Globus pallidus (tissue), 1 donor: ENCODE results near the gene WDR55.
A peak's percentile ranks its signal among the peaks of the same experiment; 100 is the strongest.
"Not testable (repeated sequence)": the region's sequence is repeated elsewhere in the genome, so short reads cannot be mapped to it uniquely, and the experiment has no call there.

Experiments used
- DNase-seq: peaks from one replicate; pipeline ENCODE4 v3.0.0-alpha.2; 2015; ENCODE audit warnings: low spot score

The WDR55 gene

DNA sequence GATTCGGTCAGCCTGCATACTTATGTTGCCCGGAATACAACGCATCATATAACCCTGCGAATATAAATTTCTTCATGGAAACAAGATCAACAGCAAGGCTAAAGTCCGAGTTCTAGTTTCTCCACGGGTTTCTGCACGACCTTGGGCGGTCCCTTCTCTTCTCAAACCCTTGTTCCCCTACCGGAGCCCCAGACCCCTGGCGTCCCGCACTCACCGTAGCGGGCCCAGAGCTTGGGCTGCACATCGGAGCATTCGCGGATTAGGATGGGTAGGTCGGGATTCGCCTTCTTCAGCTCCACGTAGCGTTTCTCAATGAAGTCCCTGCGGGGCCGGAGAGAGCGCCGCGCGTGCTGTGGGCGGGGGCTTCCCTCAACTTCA is 17.7 kb upstream of the WDR55 start:
- DNase-seq: no peak

DNA sequence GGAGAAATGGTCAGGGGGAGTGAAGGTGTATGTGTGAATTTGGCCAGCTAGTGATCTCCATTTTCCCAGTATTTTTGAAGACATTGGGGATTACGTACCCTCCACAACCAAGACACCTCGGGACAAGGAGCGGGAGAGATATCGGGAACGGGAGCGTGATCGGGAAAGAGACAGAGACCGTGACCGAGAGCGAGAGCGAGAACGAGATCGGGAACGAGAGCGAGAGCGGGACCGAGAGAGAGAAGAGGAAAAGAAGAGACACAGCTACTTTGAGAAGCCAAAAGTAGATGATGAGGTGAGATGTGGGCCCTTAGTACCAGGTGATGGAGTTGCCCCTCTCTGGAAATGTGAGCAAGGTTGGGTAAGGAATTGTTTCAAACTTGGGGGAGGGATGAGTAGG is 5.8 kb upstream of the WDR55 start:
- DNase-seq: no peak

DNA sequence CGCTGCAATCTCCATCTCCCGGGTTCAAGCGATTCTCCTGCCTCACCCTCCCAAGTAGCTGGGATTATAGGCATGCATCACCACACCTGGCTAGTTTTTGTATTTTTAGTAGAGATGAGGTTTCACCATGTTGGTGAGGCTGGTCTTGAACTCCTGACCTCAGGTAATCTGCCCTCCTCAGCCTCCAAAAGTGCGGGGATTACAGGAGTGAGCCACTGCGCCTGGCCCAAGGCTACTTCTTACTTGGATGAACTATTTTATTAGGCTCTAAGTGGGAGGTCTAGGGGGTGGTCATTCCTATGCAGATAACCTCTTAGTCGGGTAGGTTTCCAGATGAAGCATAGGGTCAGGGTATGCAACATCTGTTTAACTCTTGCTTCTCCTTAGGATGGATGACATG is 4.3 kb upstream of the WDR55 start:
- DNase-seq: not testable (repeated sequence)

DNA sequence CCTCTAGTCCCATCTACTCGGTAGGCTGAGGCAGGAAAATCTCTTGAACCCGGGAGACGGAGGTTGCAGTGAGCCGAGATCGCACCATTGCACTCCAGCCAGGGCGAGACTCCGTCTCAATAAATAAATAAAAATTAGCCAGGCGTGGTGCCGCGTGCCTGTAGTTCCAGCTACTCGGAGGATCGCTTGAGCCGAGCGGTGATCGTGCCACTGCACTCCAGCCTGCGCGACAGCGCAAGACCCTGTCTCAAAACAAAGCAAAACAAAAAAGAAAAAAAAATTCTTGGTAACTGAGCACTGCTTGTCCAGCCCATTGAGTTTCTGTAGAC is 710 bp upstream of the WDR55 start:
- no peak for DNase-seq

DNA sequence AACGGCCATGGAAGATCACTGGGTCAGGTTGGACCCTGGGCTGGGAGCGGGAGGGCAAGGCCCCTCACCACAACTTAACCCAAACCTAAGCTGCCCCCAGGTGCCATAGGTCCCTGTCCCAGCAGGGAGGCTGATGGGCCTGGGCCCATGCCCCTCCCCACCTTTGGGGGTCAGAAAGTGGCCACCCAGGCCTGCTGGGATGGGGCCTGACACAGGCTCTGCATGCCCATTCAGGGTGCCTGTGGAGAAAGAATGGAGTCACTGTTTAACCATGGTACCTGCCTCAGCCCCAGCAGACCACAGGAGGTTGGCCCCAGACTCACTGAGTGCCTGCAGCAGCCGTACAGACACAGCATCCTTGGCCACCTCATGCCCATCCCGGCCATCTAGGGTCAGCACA is 6.3 kb downstream of the WDR55 start:
- not testable (repeated sequence) for DNase-seq

DNA sequence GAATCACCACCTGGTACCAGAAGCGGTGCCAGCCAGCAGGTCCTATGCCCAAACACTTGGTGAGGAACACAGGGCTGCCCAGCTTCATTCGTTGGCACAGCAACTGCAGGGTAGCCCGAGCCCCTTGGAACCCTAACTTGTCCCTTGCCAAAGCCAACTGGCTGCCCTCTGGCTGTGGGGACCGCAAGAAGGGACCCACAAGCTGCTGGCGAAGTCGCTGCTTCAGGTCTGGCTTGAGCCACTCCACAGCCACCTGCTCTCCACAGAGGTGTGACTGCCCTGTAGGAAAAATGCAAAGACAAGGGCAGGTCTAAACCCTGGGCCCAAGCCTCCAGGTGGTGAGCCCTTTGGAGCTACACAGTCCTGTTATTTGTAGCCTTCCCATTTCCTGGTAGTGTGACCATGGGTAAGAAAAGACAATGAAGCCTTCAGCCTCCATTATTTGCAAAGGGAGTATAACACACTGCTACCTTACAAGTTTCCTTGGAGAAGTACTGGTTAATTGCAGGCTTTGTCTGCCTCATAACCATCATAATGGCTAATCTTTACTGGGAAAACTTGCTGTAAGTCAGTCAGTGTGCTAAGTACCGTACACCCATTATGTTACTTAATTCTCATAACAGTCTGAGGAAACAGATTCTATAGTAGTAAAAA is 6.9 kb downstream of the WDR55 start:
- no peak for DNase-seq

DNA sequence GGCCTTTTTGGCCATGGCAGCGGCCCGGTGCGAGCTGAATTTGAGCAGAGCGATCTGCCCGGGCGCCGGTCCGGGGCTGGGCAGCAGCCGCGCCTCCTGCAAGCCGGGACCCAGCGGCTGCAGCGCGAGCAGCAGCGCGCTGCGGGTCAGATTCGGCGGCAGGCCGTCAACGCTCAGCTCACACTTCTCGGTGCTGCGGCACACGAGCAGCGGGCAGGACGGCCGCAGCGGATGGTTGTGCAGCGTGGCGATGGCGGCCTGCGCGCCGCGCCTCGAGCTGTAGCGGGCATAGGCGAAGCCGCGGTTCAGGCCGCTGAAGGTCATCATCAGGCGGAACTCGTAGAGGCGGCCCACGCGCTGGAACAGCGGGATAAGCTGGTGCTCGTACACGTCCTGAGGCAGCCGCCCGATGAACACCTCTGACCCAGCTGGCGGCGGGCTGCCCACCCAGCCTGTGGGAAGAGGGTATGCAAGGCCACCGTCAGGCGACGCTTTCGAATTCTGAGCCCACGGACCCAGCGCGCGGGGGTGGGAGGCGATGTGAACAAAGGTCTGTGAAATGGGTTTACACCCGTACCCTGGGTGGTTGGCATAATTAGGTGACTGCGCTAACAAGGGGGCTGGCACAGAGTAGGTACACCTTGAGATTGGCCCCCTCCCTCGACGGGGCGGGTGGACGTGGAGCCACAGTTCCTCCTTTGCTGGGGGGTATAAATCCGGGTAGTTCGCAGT is 7.9 kb downstream of the WDR55 start:
- peak; percentile 13 for DNase-seq

DNA sequence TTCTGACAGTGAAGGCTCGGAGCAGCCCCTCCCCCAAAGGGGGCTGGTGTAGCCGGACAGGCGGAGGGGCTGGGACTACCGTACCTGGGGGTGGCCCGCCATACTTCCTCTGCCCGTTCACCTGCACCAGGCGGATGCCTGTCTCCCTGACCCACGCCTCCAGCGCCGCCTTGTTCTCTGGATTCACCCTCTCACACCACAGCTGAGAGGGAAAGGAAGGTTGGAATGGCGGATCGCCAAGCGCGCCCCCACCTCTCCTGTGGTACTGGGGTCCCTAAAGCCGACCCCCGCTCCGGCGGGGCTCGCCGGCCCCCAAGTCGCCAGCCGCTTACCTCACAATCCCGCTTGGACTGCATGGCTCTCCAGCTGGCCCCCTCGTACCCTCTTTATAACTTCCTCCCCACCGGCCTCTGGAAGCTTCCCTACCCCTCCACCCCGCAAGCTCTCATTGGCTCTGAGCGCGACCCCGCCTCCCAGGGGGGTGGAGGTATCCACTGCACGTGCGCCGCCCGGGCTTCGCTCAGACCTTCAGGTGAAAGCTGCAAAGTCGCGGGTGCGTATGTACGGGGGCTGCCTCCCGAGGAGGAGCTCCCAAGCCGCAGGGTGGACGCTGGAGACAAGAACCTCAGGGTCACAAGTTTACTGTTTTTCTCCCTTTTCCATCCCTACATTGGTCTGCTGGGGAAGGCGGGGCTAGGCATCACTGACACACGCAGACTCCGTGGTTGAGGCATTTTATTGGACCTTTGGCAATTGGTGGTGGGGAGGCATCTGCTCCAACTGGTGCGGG is 8.7 kb downstream of the WDR55 start, which contains the start of gene DND1:
Gene DND1, minus strand, starts transcription at position 390 of the 790 bp plus-strand sequence. Its CDS starts 34 bp downstream, at position 356.
- no peak for DNase-seq

DNA sequence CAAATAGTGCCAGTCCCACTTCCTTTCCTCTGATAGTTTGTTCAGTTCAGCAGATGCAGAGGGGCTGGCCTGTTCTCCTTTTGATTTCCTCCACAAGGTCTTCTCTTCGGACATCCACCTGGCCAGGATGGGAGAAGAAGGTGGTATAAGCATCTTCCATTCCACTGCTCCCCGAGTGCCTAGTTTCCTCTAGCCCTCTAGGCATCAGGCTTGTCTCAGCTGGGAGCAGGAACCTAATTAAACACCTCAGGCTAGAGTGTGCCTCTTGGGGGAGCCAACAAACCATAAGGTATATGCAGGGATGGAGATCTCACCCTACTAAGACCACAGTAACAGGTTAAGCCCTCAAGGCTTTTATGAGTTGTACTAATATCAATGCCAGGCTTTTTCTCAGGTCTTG is 9.5 kb downstream of the WDR55 start:
- no peak for DNase-seq

DNA sequence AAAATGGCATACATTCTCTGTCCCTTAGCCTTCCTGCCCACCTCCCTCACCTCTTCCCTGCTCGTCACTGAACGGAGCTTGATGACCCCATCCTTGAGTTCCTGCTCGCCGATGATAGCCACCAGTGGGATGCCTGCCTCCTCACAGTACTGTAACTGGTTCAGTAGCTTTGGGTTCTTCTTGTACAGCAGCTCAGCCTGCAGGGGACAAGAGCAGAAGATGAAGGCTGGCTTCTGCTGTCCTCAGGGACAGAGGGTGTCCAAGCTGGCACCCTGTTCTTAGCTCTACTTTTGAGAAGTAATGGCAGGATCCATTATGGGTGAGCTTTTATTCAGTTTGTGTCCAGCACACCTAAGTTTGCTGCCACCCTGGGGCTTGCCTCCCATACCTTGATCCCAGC is 9.9 kb downstream of the WDR55 start:
- DNase-seq: no peak

DNA sequence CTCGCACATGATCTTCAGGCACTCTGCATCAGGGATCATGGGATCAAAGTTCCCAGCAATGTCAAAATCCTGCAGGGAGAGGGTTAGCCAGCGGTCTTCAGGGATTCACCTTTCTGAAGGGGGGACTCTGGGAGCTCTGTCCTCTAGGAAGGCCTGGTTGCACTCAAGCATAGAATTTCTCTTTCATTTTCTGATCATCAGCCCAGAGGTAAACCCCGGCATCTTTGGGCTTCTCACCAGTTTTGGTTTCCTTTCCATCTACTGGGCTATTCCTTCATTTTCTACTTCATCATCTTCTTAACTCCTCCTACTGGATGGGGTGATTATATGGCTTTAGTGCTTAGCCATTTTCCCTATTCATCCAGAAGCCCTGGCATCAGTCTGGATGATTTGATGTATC is 13.2 kb downstream of the WDR55 start:
- no peak for DNase-seq

DNA sequence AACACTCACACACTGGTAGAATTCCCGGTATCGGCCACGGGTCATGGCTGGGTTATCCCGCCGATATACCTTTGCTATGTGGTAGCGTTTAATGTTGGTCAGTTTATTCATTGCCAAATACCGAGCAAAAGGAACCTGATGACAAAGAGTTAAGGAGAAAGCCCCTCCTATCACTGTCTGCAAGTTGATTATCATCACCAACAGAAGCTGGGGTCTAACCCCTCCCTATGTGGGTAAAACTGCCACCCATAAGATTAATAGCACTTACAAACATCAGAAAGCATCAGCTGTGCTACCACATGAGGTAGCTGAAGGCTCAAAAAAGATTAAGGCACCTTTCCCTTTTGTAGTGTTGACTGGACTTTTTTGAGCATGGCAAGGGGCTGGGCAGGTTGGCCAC is 14.3 kb downstream of the WDR55 start:
- no peak for DNase-seq

DNA sequence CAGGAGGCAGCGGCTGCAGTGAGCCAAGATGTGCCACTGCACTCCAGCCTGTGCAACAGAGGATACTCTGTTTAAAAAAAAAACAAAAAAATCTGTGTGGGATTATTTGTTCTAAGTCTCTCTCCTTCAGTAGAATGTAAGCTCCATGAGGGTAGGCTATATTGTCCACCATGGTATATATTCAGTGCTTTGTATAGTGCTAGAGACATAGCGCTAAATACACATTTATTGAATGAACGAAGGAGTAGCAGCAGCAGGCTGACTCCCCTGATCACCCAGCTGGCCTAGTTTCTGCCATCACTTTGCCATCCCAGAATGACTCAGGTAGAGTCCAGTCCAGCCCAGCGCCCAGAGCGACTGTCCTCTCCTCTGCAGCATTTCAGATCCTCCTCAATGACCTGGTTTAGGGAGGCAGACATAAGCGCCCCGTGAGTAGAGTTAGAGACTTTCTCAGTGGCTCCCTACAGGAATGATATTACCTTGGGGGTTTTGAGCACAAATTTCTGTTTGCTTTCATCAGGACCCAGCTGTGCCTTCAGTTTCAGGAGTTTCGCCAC is 25.8 kb downstream of the WDR55 start:
- DNase-seq: no peak

DNA sequence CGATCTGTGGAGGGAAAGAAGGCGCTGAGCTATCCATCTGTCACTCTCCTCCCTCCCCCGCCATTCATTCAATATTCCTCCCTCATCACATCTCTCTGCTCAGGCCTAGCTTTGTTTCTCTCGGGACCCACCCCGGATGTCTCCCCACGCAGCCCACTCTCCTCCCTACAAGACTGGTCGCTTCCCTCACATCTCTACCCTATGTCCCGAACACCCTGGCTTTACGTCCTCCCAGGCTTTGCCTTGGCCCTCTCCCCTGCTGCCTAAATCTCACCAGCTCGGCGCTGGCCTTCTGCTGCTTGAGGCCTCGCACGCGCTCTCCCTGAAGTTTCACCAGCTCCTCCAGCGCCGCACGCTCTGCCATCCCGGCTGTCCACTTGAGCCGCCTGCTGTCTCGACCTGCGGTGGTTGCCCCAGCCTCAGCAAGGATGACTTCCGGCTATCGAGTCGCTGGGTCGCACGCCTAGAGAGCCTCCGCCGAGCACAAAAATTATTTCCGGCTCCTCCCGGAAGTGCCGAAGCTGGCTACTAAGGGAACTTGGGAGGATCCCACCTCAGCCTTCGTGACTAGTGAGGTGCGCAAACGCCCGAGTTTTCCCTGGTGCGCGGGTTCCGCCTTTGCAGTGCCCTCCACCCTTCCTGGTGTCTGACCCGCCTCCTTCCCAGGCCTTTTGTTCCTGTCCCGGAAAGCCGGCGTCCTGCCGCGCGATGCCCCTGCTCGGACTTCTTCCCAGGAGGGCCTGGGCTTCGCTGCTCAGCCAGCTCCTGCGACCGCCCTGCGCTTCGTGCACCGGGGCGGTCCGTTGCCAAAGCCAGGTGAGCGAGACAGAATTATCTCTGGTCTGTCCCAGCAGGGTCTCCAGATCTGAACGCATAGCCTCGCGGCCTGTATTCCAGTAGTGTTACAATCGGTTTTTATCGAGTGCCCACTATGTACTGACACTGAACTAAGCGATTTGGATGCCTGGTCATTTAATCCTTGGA is 26.5 kb downstream of the WDR55 start, which contains the start of the genes HARS1 and HARS2:
Gene HARS1, minus strand, starts transcription at position 430 of the 984 bp plus-strand sequence. Its CDS starts 66 bp downstream, at position 364.
Gene HARS2, plus strand, starts transcription at position 515 of the 984 bp plus-strand sequence. Its CDS starts 194 bp downstream, at position 709.
- peak; percentile 89 for DNase-seq

DNA sequence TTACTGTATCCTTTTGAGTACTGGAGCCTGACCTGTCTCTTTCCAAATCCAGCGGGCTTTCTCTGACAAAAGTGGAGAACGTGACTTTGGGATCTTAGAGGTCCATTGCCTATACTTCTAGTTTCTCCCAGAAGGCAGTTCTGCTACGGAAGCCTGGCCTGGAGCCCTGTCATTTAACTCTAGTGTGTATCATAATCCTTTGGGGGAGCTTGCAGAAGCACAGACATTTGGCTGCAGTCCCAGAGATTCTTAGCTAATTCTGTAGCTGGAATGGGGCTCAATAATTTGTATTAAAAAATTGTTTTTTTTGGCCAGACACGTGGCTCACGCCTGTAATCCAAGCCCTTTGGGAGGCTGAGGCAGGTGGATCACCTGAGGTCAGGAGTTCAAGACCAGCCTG is 29.6 kb downstream of the WDR55 start:
- DNase-seq: no peak

DNA sequence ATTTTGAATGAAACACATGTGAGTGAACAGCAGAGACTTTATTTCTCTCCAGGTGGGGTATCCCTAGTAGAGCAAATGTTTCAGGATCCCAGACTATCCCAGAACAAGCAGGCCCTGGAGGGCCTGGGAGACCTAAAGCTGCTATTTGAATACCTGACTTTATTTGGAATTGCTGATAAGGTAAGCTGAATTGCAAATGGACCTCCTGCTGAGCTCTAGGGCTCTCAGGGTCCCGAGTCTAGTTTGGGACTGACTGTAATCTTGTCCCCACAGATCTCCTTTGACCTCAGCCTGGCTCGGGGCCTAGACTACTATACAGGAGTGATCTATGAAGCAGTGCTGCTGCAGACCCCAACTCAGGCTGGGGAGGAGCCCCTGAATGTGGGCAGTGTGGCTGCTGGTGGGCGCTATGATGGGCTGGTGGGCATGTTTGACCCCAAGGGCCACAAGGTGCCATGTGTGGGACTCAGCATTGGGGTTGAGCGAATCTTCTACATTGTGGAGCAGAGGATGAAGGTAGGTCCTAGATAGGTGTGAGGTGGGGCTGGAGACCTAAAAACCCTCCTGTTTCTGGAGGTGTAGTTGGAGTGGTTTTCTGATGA is 32.3 kb downstream of the WDR55 start:
- no peak for DNase-seq

DNA sequence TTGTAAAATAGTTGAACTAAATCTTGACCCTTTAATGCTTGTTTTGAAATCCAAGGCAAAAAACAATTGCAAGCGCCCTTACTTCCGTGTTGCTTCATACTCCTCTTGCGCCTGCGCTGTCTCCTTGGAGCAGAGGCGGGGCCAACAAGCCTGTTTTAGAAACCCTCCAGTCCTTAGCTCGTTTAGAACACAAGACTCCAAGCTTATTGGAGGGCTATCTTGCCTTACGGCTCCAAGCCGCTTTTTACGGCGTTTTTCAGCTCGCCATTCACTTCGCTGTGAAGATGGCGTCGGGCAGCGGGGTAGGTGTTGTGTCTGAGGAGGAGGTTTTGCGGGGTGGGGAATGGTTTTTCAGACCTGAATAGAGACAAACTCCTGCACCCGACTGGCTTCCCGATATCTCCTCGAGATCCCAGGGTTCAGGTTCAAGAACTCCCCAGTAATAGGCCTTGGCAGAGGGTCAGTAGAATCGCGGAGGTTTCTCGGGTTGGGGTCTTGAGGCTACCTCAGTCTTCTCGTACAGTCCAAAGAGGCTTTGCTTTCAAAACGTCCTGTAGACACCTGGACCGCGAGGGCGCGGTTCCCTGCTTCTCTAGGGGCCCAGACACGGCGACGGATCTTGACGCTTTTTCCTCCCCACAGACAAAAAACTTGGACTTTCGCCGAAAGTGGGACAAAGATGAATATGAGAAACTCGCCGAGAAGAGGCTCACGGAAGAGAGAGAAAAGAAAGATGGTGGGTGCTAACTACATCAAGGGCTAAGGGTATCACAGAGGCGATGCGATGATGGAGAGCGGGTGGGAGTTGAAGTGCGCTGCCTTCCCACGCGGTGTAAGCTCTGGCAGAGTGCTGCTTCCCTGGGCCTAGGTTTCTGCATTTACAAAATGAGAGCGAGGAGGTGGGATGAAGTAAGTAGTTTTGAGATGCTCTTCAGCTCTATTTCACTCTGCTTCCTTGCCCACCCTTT is 35.8 kb downstream of the WDR55 start, which contains the start of gene ZMAT2:
Gene ZMAT2, plus strand, starts transcription at position 271 of the 968 bp plus-strand sequence. Its CDS starts 14 bp downstream, at position 285.
- peak; percentile 99 for DNase-seq

DNA sequence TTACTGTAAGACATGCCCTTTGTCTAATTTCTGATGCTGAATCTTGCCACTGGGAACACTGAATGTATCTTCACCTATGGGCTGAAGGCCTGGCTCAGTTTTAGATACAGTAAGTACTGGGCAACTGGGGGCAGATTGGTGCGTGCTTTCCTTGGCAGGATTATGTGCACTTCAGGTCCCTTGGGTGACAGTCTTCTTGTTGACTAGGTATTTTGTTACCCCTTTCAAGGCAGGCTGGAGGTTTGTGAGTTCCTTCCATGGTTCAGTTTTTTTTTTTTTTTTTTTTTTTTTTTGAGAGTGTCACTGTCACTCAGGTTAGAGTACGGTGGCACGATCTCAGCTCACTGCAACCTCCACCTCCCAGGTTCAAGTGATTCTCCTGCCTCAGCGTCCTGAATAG is 43.1 kb downstream of the WDR55 start:
- DNase-seq: no peak

DNA sequence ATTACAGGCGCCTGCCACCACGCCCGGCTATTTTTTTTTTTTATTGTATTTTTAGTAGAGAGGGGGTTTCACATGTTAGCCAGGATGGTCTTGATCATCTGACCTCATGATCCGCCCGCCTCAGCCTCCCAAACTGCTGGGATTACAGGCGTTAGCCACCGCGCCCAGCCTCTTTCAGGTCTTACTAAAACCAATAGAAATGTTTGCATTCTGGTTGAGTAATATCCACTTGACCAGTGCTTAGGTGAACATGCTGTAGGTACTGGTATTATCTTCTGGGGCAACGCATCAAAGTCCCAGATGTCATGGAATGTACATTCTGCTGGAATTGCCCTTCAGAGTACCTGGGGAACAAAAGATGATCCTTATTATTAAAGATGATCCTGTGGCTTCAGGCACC is 44.1 kb downstream of the WDR55 start:
- DNase-seq: not testable (repeated sequence)
